Peyer's patch (tissue), 4 donors: ENCODE results near the gene LBH. TPM values are rescaled to one million over a fixed set of nuclear protein-coding genes. Genes with fewer than 3 reads are reported as not detected.
A peak's percentile ranks its signal among the peaks of the same experiment; 100 is the strongest.

Experiments used
- DNase-seq, 3 donors: peaks; one replicate each; pipeline ENCODE4 v3.0.0-alpha.2; 2017 to 2019
- H3K27ac ChIP-seq, 4 donors: fragments of 200-600 bp; sonication (generic); one replicate each; pipeline ENCODE4 v1.5.1; 2016 to 2019
- H3K27me3 ChIP-seq, 2 donors: fragments of 200-600 bp; sonication (generic); one replicate each; pipeline ENCODE4 v1.5.1; 2019
- H3K36me3 ChIP-seq, 3 donors: fragments of 200-600 bp; sonication (generic); one replicate each; pipeline ENCODE4 v1.5.1; 2016 to 2019
- H3K4me1 ChIP-seq, 4 donors: fragments of 200-600 bp; sonication (generic); one replicate each; pipeline ENCODE4 v1.5.1; 2016 to 2019
- H3K4me3 ChIP-seq, 4 donors: fragments of 200-600 bp; sonication (generic); 1 replicate in 3 of 4; 2 replicates in 1 of 4; pipeline ENCODE4 v1.5.1; 2016 to 2019; ENCODE audit warnings: mild to moderate bottlenecking in 1 of 4
- H3K9me3 ChIP-seq, 4 donors: fragments of 200-600 bp; sonication (generic); one replicate each; pipeline ENCODE4 v1.5.1; 2016 to 2019; ENCODE audit warnings: mild to moderate bottlenecking in 1 of 4
- POLR2A ChIP-seq, 2 donors: fragments of 450-650 bp; IDR thresholded peaks; one replicate each; pipeline ENCODE4 v1.5.1; 2017; ENCODE audit warnings: antibody characterized with exemption in 2 of 2, mild to moderate bottlenecking in 2 of 2, moderate library complexity in 2 of 2
- total RNA-seq, 4 donors: library from RNA; depleted of rRNA; stranded (reverse); fragments of >200 nt; gene quantifications; one replicate each; pipeline ENCODE4 v1.1.0, GENCODE V29; 2016
- TF ChIP-seq, protein P1 (sequence below), 6 experiments: fragments of 450-650 bp in 4 of 6; fragments of 200-600 bp in 2 of 6; sonication (generic) in 1 of 6; IDR thresholded peaks; one replicate each; pipeline ENCODE4 v1.5.1; 2017 to 2019; ENCODE audit warnings: antibody characterized with exemption in 6 of 6, mild to moderate bottlenecking in 3 of 6, moderate library complexity in 1 of 6

Gene LBH
- total RNA-seq, 4 donors from 2014 or later, result 10.9 to 44.6 (median 14.8) TPM

DNA sequence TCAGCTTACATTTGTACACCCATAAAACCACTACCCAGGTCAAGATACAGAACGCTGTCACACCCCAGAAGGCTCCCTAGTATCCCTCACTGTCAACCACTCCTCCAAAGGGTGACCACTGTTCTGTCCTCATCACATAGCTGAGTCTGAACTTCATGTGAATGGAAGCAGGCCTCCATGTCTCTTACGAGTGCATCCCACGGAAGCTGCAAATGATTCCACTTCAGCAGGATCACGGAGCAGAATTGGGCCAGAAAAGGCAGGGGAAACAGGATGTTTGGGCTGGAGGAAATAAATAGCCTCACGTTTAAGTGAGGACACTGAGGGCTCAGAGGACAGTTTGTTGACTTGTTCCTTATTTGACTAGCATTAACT, 38.4 kb downstream of the LBH start:
- H3K27me3 ChIP-seq, result no peaks in the 10 kb centered on the region
- no peak overlapping the region for H3K27ac ChIP-seq
- DNase-seq, result no peak
- peaks cover 0 to 23% (median 7%) of the 10 kb centered on the region in 4 donors for H3K4me1 ChIP-seq
- TF ChIP-seq, protein P1, sequence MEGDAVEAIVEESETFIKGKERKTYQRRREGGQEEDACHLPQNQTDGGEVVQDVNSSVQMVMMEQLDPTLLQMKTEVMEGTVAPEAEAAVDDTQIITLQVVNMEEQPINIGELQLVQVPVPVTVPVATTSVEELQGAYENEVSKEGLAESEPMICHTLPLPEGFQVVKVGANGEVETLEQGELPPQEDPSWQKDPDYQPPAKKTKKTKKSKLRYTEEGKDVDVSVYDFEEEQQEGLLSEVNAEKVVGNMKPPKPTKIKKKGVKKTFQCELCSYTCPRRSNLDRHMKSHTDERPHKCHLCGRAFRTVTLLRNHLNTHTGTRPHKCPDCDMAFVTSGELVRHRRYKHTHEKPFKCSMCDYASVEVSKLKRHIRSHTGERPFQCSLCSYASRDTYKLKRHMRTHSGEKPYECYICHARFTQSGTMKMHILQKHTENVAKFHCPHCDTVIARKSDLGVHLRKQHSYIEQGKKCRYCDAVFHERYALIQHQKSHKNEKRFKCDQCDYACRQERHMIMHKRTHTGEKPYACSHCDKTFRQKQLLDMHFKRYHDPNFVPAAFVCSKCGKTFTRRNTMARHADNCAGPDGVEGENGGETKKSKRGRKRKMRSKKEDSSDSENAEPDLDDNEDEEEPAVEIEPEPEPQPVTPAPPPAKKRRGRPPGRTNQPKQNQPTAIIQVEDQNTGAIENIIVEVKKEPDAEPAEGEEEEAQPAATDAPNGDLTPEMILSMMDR (IDR thresholded peaks at IDR 0.05), result no peak
- TF ChIP-seq POLR2A (IDR thresholded peaks at IDR 0.05), result no peak
- no peaks in the 10 kb centered on the region for H3K36me3 ChIP-seq
- H3K4me3 ChIP-seq, result no peak overlapping the region
- H3K9me3 ChIP-seq, result no peaks in the 10 kb centered on the region

DNA sequence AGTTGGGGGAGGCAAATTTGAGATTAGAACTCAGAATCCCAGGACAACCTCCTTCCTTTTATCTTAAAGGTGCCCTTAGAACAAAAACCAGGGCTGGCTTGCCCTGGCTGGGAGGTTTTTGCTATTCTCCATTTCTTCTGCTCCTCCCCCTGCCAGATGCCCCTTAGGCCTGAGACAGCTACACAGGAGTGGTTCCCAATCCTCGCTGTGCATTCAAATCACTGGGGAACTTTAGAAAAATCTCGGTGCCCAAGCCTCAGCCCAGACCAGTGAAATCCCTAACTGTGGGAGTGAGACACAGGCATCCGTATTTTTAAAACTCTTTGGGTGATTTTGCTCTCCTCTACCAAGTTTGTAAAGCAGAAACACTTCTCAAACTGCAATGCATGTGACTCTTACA, 38.8 kb downstream of the LBH start:
- H3K27ac ChIP-seq, result no peak overlapping the region
- H3K4me3 ChIP-seq, result no peak overlapping the region
- H3K36me3 ChIP-seq, result no peaks in the 10 kb centered on the region
- TF ChIP-seq POLR2A (IDR thresholded peaks at IDR 0.05), result no peak
- TF ChIP-seq, protein P1 (IDR thresholded peaks at IDR 0.05), result no peak
- peaks cover 0 to 26% (median 7%) of the 10 kb centered on the region in 4 donors for H3K4me1 ChIP-seq
- no peaks in the 10 kb centered on the region for H3K9me3 ChIP-seq
- H3K27me3 ChIP-seq, result no peaks in the 10 kb centered on the region
- DNase-seq, result no peak

DNA sequence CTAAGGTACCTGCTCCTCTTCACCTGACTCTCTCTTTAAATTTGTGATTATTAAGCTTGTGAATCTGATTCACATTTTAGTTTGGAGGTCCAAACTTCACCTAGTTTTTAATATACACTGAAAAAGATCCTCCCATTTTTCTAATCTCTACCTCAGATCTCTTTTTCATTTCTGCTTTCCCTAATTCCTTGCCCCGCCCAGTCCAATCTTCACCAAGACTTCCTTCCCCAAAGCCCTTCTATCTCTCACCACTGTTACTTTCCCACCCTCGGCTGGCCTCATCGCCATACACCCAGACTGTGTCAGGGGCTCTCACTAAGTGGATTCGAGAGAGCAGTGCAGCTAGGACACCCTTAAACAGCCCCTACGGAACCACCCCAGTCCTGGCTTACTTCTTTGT, 40.0 kb downstream of the LBH start:
- no peaks in the 10 kb centered on the region for H3K9me3 ChIP-seq
- H3K4me1 ChIP-seq, result peaks cover 0 to 35% (median 9%) of the 10 kb centered on the region in 4 donors
- no peaks in the 10 kb centered on the region for H3K36me3 ChIP-seq
- TF ChIP-seq, protein P1 (IDR thresholded peaks at IDR 0.05), result no peak
- no peak for TF ChIP-seq POLR2A (IDR thresholded peaks at IDR 0.05)
- DNase-seq, result no peak
- H3K27ac ChIP-seq, result no peak overlapping the region
- no peaks in the 10 kb centered on the region for H3K27me3 ChIP-seq
- H3K4me3 ChIP-seq, result no peak overlapping the region

DNA sequence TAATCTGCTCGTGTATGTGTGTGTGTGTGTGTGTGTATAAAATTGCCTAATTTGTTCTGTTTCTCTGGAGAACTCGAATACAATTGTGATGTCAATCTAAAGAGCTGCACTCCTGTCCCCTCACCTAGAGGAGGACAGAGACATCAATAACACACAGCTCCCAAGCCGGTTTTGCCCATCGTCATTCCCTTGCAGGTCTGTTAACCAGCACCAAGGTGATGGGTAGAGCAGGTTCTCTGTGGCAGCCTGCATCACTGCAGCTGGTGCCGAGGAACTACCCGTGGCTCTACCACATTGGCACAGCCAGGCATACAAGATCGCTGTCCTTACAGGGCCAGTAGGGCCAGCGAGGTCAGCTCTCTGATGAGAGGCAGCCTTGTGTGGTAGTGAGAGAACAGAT, 41.0 kb downstream of the LBH start:
- Histone ChIP-seq H3K27ac (no peak overlapping the region), H3K36me3 (no peaks in the 10 kb centered on the region), H3K27me3 (no peaks in the 10 kb centered on the region), H3K4me1 (peaks cover 0 to 36% (median 6%) of the 10 kb centered on the region in 4 donors), H3K9me3 (no peaks in the 10 kb centered on the region), H3K4me3 (no peak overlapping the region)
- TF ChIP-seq, protein P1 (IDR thresholded peaks at IDR 0.05), result no peak
- no peak for TF ChIP-seq POLR2A (IDR thresholded peaks at IDR 0.05)
- DNase-seq, result no peak

DNA sequence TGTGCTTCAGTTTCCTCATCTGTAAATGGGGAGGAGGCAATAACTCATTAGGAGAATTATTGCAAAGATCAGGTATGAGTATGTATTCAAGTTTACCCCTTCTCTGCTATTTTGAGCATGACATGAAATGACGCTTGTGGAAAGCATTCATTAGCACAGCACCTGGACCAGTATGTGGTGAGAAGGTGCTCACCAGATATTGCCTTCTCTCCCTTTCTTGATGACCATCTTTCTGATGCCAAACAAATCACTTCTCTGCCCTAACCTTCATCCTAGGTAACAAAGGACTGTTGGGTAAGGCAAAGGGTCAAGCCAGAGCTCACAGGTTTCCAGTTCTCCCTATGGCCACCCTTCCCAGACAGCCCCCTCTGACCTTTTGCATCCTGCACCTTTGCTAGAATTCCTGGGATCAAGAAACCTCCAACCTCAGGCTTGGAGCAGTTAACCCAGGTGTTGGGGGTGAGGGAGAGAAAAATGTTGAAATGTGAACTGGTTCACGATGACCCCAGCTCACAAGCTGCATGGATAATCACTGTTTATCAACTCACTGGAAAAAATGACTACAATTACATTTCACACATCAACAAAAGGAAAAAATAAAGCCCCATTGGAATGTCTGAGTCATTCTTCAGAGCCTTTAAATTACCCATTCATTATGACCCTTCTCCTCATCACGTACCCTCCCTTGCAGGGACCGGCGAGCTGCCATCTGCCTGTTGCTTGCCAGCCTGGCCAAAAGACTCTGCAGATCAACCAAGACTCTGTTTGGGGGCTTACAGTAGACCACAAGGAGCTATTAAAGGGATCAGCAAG, 41.6 kb downstream of the LBH start:
- no peaks in the 10 kb centered on the region for H3K27me3 ChIP-seq
- peaks cover 0 to 36% (median 6%) of the 10 kb centered on the region in 4 donors for H3K4me1 ChIP-seq
- H3K27ac ChIP-seq, result peak overlapping the region in 1 of 4 donors; percentile 0
- no peaks in the 10 kb centered on the region for H3K36me3 ChIP-seq
- DNase-seq, result no peak
- H3K4me3 ChIP-seq, result no peak overlapping the region
- no peaks in the 10 kb centered on the region for H3K9me3 ChIP-seq
- TF ChIP-seq, protein P1 (IDR thresholded peaks at IDR 0.05), result no peak
- TF ChIP-seq POLR2A (IDR thresholded peaks at IDR 0.05), result no peak
